NB4 (cell line): ENCODE results near the gene PDGFA.

Source experiments
- CTCF ChIP-seq: IDR thresholded peaks from one replicate; pipeline ENCODE4 v1.5.1; 2012; ENCODE audit warnings: low read depth, low read length
- MAX ChIP-seq: IDR thresholded peaks from 2 replicates; pipeline ENCODE4 v1.6.1; 2011; ENCODE audit warnings: low read depth, low read length
- POLR2A ChIP-seq: IDR thresholded peaks from 2 replicates; pipeline ENCODE4 v1.6.1; 2011; ENCODE audit warnings: mild to moderate bottlenecking; ENCODE audit not compliant: insufficient read length; ENCODE audit errors: extremely low read depth

- TF ChIP-seq CTCF (no peak), MAX (no peak), POLR2A (no peak)
These were observed 4.0 kb upstream of the PDGFA start for GRCh38 chr7:523347-524336.
